ENCODE results near the gene RPTN.

GRCh38 chr1:152197361-152197941, 38.4 kb upstream of the RPTN start:
- TF ChIP-seq GATA2 (IDR thresholded peaks at IDR 0.05; ENCODE audit: low read depth, low read length) (no peak), GATA3 (IDR thresholded peaks at IDR 0.05; ENCODE audit: low read depth, low read length) (no peak)
